Suppressor macrophage treated with lipopolysaccharide for 4 hours (primary cell): ENCODE measurements around the gene TIGD6.
"Not testable (repeated sequence)": the region's sequence is repeated elsewhere in the genome, so short reads cannot be mapped to it uniquely, and the experiment has no call there.

Source experiments
- DNase-seq: peaks from one replicate; pipeline ENCODE4 v3.0.0-alpha.2; 2020

The TIGD6 gene

DNA sequence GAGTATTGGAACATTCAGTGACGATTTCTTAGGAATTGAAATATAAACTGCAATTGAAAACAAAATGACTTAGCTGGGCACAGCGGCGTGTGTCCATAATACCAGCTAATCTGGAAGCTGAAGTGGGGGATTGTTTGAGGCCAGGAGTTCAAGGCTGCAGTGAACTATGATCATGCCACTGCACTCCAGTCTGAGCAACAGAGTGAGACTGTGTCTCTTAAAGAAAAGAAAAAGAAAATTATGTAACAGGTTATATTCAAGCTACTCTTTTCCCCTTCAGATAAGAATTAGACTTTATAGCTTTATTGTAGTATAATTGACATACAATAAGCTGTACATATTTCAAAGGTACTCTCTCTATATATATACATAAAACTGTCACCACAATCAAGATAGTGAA, 33.5 kb downstream of the TIGD6 start:
- DNase-seq: no peak

DNA sequence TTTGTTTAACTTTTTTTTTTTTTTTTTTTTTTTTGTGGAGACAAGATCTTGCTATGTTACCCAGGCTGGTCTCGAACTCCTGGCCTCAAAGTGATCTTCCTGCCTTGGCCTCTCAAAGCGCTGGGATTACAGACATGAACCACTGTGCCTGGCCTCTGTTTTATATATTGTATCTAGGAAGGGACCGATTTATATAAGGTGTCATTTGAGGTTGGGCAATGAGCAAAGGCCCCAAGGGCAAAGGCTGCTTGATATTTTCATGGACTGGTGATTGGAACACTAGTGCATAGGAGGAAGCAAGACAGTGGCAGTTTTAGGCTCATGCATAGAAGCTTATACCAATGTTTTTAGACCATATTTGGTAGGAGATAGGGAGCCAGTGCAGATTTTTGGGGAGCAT, 36.7 kb downstream of the TIGD6 start:
- no peak for DNase-seq

DNA sequence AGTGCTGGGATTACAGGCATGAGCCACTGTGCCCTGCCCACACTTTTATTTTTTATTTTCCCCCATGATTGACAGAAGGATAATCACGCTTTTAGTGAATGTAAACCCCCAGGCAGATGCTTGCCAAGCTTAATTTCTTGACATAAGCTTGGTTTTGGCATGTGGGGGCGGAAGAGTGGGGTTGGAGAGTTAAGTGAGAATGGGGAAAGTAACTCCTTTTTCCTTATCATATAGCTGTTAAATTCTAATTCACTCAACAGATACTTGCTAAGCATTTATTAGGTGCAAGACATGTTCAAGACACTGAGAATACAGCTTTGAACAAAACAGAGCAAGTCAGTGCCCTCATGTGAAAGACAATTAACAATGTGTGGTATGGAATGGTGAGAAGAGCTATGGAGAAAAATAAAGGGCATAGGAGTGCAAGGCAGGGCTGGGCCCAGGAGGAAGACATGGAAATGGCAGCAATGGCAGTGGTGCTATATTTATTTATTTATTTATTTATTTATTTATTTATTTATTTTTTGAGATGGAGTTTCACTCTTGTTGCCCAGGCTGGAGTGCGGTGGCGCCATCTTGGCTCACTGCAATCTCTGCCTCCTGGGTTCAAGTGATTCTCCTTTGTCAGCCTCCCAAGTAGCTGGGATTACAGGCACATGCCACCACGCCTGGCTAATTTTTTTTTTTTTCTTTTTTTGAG, 37.7 kb downstream of the TIGD6 start:
- no peak for DNase-seq

DNA sequence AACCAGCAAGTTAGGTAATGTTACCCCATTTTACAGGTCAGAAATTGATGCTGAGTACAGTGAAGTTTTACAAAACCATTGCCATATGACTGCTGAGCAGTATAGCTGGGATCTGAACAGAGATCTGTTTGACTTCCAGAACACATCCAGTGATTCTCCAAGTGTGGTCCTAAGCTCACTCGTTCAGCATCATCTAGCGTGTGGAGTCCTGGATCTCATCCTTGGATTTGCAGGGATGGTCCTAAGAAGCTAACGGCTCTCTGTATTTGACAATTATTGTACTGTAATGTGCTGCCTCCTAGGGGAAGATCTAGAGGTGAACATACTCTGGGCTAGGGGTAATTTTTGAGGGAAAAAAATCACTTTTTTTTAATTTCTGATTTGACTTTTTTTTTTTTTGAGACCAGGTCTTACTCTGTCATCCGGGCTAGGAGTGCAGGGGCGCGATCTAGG, 38.5 kb downstream of the TIGD6 start:
- peak; percentile 45 for DNase-seq

DNA sequence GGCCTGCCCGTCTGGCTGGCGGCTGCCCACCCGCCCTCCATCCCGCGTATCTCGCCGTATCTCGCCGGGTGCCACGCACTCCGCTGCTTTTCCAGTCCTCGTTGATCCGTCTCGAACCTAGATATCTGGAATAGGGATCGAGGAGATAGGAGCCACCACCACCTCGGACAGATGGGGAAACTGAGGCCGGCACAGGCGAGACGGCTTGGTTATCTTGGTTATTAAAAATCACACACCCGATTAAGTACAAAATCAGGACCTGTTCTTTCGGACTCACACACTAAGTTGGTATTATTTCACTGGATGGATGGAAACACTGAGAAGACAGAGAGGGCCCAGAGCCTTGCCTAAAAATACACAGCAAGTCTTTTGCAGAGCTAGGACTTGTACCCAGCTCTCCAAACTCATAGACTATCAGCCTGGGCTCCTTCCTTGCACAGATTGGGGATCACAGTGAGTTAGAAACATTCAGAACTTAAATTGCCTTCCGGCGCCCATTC, 39.2 kb downstream of the TIGD6 start:
- DNase-seq: no peak

DNA sequence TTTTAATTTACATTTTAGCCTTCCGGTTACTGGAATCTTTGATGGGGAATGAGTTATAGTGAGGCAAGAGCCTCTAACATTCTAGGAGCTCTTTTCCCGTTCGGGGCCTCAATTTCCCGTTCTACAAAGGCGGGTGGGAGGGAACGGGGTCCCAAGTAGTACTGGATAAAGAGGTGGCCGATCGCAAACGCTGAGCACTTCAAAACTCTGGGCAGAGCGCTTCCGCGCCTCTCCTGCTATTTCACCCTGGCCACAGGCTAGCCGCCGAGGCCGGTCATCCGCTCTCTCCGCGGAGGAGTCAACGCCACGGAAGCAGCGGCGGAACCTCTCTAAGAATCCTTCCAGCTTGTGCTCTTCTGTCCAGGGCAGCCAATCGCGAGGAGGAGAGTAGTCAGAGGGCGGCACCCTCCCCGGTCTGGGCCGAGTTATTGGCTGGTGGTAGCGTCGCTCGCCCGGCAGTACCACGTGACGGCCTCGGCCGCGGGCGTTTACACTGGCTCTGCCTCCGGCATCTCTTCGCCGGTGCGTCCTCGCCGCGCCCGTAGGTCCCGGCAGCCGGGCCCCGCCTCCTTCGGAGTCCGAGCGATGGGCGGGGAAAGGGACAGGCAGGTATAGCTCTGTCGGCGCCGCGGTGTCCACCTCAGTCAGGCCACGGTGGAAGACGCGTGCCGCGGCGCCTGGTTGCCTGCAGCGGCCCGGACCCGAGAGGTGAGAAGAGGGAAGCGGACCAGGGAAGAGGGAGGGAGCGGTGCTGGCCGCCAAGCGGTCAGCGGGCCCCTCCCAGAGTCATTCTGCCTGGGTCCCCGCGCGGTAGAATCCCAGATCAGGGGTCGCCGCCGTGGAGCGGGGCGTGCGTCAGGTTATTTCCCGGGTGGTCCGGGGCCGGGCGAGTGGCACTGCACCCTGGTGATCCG, 39.9 kb downstream of the TIGD6 start, which contains the start of gene SLC26A2:
SLC26A2 (plus strand) TSS at position 487 of the 914 bp plus-strand sequence. CDS start 16,895 bp downstream, outside the sequence.
- DNase-seq: peak; percentile 98

DNA sequence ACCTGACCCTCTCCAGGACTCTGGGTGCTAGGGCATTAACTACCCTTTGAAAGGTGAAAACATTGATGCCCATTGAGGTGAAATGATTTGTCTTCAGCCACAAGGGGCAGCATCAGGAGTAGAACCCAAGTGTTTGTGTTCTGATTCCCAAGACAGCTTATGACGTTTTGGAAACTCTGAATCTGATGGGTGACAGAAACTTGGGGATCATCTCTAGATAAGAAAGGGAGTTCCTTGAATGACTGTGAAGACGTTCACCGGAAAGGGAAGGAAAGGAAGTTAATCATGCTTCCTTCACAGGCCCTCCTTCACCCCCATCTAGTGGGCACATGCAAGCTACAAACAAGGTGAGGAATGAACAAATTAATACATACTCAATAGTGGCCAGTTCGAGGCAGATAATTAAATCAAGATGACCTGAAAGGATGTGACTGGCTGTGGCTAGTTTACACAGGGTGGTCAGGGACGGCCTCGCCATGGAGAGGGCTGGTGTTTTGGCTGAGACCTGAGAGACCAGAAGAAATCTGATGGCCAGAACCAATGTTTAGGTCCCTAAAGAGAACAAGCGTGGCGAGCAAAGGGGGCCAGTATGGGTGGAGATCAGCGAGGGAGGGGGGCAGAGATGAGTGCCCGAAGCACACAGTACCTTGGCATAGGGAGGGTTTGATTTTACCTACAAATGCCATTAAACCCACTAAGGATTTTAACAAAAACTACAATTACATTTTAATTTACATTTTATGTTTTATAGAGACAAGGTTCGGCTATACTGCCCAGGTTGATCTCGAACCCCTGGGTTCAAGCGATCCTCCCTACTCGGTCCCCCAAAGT, 40.8 kb downstream of the TIGD6 start:
- DNase-seq: peak; percentile 80

DNA sequence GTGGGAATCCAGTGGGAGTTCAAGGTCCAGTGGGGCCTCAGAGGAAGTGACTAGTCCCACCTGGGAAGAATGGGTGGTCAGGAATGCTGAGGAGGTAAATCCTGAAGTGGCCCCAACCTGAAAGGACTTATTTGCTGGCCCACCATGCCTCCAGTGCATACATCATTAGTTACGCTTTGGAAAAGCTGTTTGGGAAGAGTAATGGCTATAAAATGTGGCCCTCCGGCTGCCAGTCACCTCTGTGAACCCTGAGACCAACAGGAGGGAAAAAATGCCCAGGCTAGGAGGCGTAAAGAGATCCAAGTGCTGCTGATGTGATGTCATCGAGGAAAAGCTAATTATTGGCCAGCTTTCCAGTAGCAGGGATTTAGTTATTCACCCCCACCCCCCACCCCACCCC, 42.6 kb downstream of the TIGD6 start:
- no peak for DNase-seq

DNA sequence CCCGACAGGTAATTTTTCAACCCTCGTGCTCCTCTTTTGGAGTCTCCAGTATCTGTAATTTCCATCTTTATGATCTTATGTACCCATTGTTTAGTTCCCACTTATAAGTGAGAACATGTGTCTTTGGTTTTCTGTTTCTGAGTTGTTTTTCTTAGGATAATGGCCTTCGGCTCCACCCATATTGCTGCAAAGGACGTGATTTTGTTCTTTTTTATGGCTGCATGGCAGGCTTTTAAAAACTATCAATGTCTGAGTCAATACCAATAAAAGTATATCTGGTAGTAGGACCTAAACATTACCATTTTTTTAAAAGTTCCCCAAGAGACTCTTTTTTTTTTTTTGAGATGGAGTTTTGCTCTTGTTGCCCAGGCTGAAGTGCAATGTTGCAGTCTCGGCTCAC, 43.8 kb downstream of the TIGD6 start:
- no peak for DNase-seq

DNA sequence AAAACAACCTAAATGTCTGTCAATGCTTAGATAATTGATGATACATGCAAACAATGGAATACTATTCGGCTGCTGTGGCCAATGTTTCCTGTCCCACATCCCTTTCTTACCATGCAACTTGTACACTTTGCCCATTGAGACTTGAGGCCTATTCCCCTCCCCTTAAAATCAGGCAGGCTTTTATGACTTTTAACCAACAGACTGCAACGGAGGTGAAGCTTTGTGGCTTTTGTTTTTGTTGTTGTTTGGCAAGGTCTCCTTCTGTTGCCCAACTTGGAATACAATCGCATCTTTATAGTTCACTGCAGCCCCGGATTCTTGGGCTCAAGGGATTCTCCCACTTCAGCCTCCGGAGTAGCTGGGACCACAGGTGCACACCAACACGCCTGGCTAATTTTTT, 45.7 kb downstream of the TIGD6 start:
- DNase-seq: no peak

DNA sequence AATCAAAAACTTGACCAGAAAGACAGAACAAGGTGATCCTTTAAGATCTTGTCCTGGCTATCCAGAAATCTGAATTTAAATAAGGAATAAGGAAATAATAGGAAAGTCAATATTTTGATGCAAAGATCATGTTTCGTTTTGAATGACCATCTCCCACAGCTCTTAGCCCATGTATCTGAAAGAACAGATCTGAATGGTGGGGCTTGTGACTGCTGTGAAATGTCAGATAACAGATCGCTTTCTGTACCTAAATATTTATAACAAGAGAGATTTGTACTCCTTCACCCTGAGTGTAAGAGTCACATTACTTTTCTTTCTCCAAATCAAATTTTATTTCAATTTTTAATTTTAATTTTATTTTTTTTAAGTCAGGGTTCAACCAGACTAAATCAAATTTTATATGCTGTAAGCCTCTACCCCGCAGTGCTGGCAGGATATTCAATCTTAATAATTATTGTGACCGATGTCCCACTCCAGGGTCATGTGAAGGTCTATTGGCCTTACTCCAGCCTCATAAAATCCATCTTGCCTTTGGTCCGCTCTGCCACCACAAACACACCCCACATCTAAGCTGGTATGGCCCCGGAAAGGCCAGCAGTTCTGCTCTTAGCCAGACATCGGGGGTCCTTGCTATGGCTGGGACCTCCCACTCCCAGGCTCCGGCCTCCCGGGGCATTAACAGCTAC, 46.9 kb downstream of the TIGD6 start:
- DNase-seq: no peak

DNA sequence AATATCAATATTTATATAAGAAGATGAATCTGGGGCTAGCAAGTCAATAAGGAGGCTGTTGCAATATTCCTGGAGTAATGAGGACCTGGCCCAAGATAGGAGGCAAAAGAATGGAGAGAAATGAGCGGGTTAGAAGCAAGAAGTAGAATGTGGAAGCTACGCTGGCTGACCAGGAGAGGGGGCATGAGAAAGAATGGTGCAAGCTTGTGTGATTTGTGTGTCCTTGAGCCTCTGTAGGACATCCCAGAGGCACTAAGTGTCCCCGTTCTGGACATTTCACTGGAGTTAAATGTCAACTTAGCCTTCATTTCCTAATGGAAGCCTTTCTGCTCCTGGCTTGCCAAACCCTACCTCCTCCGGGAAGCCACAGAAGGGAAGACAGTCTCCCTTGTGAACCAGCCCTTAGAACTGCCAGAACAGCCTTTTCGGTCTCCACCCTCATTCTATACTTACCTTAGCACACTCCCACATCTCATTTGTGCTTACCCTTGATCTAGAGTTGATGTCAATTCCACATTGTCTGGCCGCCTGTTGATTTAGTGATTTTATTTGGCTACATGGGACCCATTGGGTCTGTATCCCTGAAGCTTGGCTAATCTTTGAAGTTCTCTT, 49.2 kb downstream of the TIGD6 start:
- DNase-seq: no peak

DNA sequence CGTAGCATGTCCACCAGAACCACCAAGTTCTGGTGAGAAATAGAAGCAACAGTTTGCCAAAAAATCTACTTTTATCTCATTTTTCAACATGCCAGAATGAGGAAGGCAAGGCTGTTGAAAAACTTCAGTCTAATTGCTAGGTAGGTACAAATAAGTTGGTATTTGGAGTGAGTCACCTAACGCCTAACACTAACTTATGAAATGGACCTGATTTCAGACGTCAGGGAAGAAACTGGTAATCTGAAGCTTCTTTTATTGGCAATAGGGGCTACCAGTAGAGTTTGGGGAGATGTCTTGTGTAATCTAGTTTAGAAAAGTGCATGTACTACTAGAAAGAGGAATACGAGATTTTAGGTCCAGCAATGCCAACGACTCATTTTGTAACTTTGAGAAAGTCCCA, 51.5 kb downstream of the TIGD6 start:
- DNase-seq: no peak

DNA sequence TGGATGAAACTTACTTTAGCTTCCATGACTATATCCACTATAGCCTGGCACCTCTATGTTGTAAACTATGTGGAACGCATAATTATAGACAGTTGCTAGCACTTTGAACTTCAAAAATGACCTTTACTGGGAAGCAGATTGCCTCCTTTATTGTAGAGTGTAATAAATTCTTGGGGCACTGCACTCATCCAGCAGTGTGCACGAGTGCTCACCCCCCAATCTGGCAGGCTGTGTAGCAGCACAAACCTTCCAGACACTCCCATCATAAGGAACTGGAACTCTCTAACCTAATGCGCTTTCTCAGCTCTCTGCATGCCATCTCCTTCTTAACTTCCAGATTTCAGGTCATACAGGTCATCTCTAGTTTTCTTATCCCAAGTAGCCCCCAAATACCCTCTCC, 54.3 kb downstream of the TIGD6 start:
- no peak for DNase-seq

DNA sequence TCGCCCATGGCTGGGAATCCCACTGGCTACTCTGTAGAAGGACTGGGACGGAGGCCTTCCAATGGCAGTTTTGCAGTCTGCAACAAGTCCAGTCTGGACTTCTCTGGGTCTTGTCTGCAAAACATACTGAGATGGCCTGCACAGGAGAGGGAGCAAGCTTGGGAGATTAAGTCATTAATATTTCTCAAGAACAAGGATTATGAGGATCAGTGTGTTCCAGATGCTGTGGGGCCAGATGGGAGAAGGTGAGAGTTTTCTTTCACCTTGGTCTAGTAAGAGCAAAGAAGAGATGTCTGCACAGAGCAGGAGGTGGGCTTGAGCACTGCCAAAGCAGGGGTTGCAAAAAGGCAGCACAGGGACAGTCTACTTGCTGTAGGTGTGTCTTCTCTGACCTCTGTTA, 55.8 kb downstream of the TIGD6 start, which contains the start of gene PDE6A:
PDE6A (minus strand) TSS at position 128 of the 400 bp plus-strand sequence; CDS start at position 8, 120 bp downstream.
- no peak for DNase-seq

DNA sequence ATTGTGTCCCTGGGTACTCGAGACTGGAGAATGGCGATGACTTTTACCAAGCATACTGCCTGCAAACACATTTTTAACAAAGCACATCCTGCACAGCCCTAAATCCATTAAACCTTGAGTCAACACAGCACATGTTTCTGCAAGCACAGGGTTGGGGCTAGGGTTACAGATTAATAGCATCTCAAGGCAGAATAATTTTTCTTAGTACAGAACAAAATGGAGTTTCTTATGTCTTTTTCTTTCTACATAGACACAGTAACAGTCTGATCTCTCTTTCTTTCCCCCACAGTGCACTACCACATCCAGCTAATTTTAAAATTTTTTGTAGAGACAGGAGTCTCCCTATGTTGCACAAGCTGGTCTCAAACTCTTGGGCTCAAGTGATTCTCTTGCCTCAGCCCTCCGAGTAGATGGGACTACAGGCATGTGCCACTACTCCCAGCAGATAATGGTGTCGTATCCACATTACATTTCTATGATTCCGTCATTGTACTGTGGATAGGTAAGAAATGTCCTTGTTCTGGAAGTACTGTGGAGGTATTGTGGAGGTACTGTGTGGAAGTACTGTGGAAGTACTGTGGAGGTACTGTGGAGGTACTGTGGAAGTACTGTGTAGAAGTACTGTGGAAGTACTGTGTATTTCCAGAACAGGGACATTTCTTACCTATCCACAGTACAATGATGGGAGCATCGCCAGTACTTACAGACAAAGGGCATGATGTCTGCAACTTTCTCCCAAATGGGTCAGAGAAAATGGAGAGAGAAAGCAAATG, 57.1 kb downstream of the TIGD6 start:
- not testable (repeated sequence) for DNase-seq
